Astrocyte (in vitro differentiated cells and primary cell): ENCODE results near the gene ARHGAP26. TPM values are rescaled to one million over a fixed set of nuclear protein-coding genes. Genes with fewer than 3 reads are reported as not detected.

Source experiments
- DNase-seq: peaks from one replicate; pipeline ENCODE4 v3.0.0-alpha.2; 2010; ENCODE audit warnings: low read depth
- FAIRE-seq: peaks from 2 replicates; lab custom pipeline; 2011; peaks lifted over from hg19 to GRCh38; lab: Jason Lieb, UNC
- H2AFZ ChIP-seq: 2 replicates; pipeline ENCODE4 v1.6.0; 2012; ENCODE audit warnings: low read depth, low read length, inconsistent platforms
- H3K27ac ChIP-seq: 2 replicates; pipeline ENCODE4 v1.5.1; 2011; ENCODE audit warnings: low read depth, low read length, inconsistent platforms
- H3K27me3 ChIP-seq: 2 replicates; pipeline ENCODE4 v1.6.0; 2011; ENCODE audit warnings: low read length, inconsistent platforms; ENCODE audit not compliant: insufficient read depth
- H3K36me3 ChIP-seq: 2 replicates; pipeline ENCODE4 v1.5.1; 2011; ENCODE audit warnings: low read length, inconsistent platforms; ENCODE audit not compliant: insufficient read depth
- H3K4me1 ChIP-seq: 2 replicates; pipeline ENCODE4 v1.5.1; 2011; ENCODE audit warnings: low read length, inconsistent platforms; ENCODE audit not compliant: insufficient read depth
- H3K4me2 ChIP-seq: 2 replicates; pipeline ENCODE4 v1.6.0; 2012; ENCODE audit warnings: low read length, inconsistent platforms
- H3K4me3 ChIP-seq: 2 replicates; pipeline ENCODE4 v1.5.1; 2011; ENCODE audit warnings: low read depth, mild to moderate bottlenecking, low read length, inconsistent platforms; ENCODE audit not compliant: insufficient read depth
- H3K79me2 ChIP-seq: 2 replicates; pipeline ENCODE4 v1.6.0; 2012; ENCODE audit warnings: mild to moderate bottlenecking, low read length, inconsistent platforms; ENCODE audit not compliant: insufficient read depth
- H3K9ac ChIP-seq: 2 replicates; pipeline ENCODE4 v1.6.0; 2012; ENCODE audit warnings: mild to moderate bottlenecking, low read length, inconsistent platforms
- H3K9me3 ChIP-seq: 2 replicates; pipeline ENCODE4 v1.5.1; 2012; ENCODE audit warnings: low read depth, mild to moderate bottlenecking, low read length, inconsistent platforms; ENCODE audit not compliant: insufficient read depth
- H4K20me1 ChIP-seq: 2 replicates; pipeline ENCODE4 v1.6.0; 2012; ENCODE audit warnings: low read length, inconsistent platforms; ENCODE audit not compliant: insufficient read depth
- H3K27ac Mint-ChIP-seq: one replicate; pipeline ENCODE4 v1.8.0; 2021; ENCODE audit warnings: mild to moderate bottlenecking, mixed read lengths; ENCODE audit not compliant: unreplicated experiment
- H3K27me3 Mint-ChIP-seq: one replicate; pipeline ENCODE4 v1.8.0; 2021; ENCODE audit warnings: low read depth, mixed read lengths; ENCODE audit not compliant: unreplicated experiment
- H3K36me3 Mint-ChIP-seq: one replicate; pipeline ENCODE4 v1.8.0; 2021; ENCODE audit warnings: low read depth, mixed read lengths; ENCODE audit not compliant: unreplicated experiment
- H3K4me1 Mint-ChIP-seq: one replicate; pipeline ENCODE4 v1.8.0; 2021; ENCODE audit warnings: low read depth, mixed read lengths; ENCODE audit not compliant: unreplicated experiment
- H3K4me3 Mint-ChIP-seq: one replicate; pipeline ENCODE4 v1.8.0; 2021; ENCODE audit warnings: mild to moderate bottlenecking, moderate library complexity, mixed read lengths; ENCODE audit not compliant: unreplicated experiment
- H3K9me3 Mint-ChIP-seq: one replicate; pipeline ENCODE4 v1.8.0; 2021; ENCODE audit warnings: mild to moderate bottlenecking, mixed read lengths; ENCODE audit not compliant: unreplicated experiment
- EZH2 ChIP-seq: IDR thresholded peaks from 2 replicates; pipeline ENCODE4 v1.6.1; 2012; ENCODE audit warnings: mild to moderate bottlenecking, low read length, inconsistent platforms; ENCODE audit not compliant: insufficient read depth
- total RNA-seq: library from RNA; stranded (reverse); gene quantifications from 2 replicates; pipeline ENCODE4 v1.2.1, GENCODE V29; 2021
- TF ChIP-seq, protein P1 (sequence below): IDR thresholded peaks from 2 replicates; pipeline ENCODE4 v1.5.1; 2011; ENCODE audit warnings: low read depth, mild to moderate bottlenecking, inconsistent platforms, low read length, moderate library complexity; ENCODE audit not compliant: insufficient read depth

ARHGAP26 gene
- total RNA-seq, 1 donor from 2014 or later = 5.6 TPM

DNA sequence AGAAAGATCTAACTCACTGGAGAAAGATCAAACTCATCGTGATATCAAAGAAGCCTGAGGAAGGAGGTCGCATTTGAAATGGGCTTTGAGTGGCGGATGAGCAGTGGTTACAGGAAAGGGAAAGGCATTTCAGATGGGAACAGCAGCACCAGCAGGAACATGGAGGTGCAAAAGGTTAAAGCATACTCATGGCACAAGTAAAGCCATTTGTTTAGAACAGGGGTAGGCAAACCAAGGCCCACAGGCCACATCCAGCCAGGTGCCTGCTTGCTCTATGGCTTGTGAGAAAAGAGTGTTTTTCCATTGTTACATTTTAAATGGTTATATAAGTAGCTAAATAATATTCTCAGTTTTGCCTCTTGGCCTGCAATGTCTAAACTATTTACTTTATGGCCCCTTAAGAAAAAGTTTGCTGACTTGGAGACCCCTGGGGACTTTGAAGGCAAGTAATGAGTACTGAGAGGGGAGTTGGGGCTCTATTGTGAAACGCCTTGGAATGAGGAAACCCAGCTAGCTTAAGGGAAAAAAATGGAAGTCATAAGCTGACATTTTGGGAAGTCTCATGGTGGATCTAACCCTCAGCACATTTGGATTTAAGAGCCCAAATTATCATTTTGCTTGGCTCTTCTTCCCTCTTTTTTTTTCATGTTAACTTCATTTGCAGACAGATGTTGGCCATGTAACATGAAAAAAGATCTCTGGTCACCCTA is 422.2 kb downstream of the ARHGAP26 start:
- H3K79me2 ChIP-seq = no peaks in the 10 kb centered on the region
- no peak overlapping the region for H3K4me3 Mint-ChIP-seq
- no peak overlapping the region for H2AFZ ChIP-seq
- H4K20me1 ChIP-seq = no peaks in the 10 kb centered on the region
- H3K9me3 ChIP-seq = no peaks in the 10 kb centered on the region
- TF ChIP-seq, protein P1, sequence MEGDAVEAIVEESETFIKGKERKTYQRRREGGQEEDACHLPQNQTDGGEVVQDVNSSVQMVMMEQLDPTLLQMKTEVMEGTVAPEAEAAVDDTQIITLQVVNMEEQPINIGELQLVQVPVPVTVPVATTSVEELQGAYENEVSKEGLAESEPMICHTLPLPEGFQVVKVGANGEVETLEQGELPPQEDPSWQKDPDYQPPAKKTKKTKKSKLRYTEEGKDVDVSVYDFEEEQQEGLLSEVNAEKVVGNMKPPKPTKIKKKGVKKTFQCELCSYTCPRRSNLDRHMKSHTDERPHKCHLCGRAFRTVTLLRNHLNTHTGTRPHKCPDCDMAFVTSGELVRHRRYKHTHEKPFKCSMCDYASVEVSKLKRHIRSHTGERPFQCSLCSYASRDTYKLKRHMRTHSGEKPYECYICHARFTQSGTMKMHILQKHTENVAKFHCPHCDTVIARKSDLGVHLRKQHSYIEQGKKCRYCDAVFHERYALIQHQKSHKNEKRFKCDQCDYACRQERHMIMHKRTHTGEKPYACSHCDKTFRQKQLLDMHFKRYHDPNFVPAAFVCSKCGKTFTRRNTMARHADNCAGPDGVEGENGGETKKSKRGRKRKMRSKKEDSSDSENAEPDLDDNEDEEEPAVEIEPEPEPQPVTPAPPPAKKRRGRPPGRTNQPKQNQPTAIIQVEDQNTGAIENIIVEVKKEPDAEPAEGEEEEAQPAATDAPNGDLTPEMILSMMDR = no peak
- no peak for TF ChIP-seq EZH2
- no peak overlapping the region for H3K4me3 ChIP-seq
- H3K27ac ChIP-seq = no peak overlapping the region
- no peaks in the 10 kb centered on the region for H3K36me3 Mint-ChIP-seq
- no peaks in the 10 kb centered on the region for H3K27me3 Mint-ChIP-seq
- no peak overlapping the region for H3K4me2 ChIP-seq
- H3K27me3 ChIP-seq = no peaks in the 10 kb centered on the region
- no peak overlapping the region for H3K27ac Mint-ChIP-seq
- DNase-seq = no peak
- no peaks in the 10 kb centered on the region for H3K36me3 ChIP-seq
- H3K9me3 Mint-ChIP-seq = peaks cover under 1% of the 10 kb centered on the region
- no peak overlapping the region for H3K9ac ChIP-seq
- peaks cover 2% of the 10 kb centered on the region for H3K4me1 Mint-ChIP-seq
- peak; percentile 5 for FAIRE-seq
- H3K4me1 ChIP-seq = no peaks in the 10 kb centered on the region

DNA sequence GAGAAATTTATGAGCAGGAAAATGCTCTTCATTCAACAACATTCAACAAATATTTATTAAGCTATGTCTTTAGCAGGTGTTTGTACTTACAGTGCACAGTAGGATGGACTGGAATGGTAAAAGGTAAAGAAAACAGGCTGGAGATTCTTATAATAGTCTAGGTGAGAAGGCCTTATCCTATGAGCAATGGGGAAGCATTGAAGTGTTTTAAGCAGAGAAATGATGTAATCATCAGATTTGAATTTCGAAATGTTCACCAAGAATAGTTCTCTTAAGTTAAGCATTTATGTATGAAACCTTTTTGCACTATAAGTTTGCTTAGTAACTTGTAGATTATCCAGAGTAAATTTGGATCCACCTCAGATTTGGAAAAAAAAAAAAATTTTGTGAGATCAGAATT is 424.0 kb downstream of the ARHGAP26 start:
- H2AFZ ChIP-seq = no peak overlapping the region
- no peak overlapping the region for H3K4me3 ChIP-seq
- H3K36me3 ChIP-seq = no peaks in the 10 kb centered on the region
- H3K27me3 Mint-ChIP-seq = no peaks in the 10 kb centered on the region
- no peak for DNase-seq
- H3K27ac Mint-ChIP-seq = no peak overlapping the region
- no peak for TF ChIP-seq EZH2
- TF ChIP-seq, protein P1 = no peak
- peaks cover 4% of the 10 kb centered on the region for H3K4me1 Mint-ChIP-seq
- H3K79me2 ChIP-seq = no peaks in the 10 kb centered on the region
- peaks cover 7% of the 10 kb centered on the region for H3K9me3 Mint-ChIP-seq
- H3K4me1 ChIP-seq = no peaks in the 10 kb centered on the region
- no peaks in the 10 kb centered on the region for H3K36me3 Mint-ChIP-seq
- H3K9me3 ChIP-seq = no peaks in the 10 kb centered on the region
- no peaks in the 10 kb centered on the region for H4K20me1 ChIP-seq
- no peak overlapping the region for H3K9ac ChIP-seq
- H3K27me3 ChIP-seq = no peaks in the 10 kb centered on the region
- H3K4me3 Mint-ChIP-seq = no peak overlapping the region
- no peak overlapping the region for H3K27ac ChIP-seq
- no peak for FAIRE-seq
- H3K4me2 ChIP-seq = no peak overlapping the region

DNA sequence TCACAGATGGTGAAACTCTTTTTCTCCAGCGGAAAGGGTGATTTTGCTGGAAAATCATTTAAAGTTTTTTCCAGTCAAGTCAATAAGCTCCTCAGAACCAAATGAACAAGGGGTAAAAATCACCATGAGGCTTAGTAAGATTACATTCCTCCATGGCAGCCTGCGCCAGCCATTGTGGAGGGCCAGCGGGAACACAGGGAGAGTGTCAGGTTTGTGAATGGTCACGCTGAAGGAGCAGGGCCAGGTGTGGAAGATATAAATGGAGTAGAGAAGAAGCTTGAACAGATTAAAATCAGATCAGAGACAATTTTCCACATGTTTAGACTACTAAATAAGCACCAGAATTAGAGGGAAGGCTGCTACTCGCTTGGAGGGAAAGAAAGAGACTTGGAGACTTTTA is 424.5 kb downstream of the ARHGAP26 start:
- H3K27me3 Mint-ChIP-seq = no peaks in the 10 kb centered on the region

More for the DNA sequence above, 424.5 kb downstream of the ARHGAP26 start:
- Mint-ChIP-seq H3K4me3 (no peak overlapping the region), H3K36me3 (no peaks in the 10 kb centered on the region), H3K4me1 (peaks cover 4% of the 10 kb centered on the region), H3K27ac (no peak overlapping the region), H3K9me3 (peaks cover 7% of the 10 kb centered on the region)
- no peak overlapping the region for H3K4me2 ChIP-seq
- H3K9ac ChIP-seq = no peak overlapping the region
- H3K79me2 ChIP-seq = no peaks in the 10 kb centered on the region
- DNase-seq = no peak
- no peaks in the 10 kb centered on the region for H4K20me1 ChIP-seq
- no peak overlapping the region for H3K27ac ChIP-seq
- H2AFZ ChIP-seq = no peak overlapping the region
- H3K4me1 ChIP-seq = no peaks in the 10 kb centered on the region
- TF ChIP-seq, protein P1 = no peak
- no peak for TF ChIP-seq EZH2
- no peaks in the 10 kb centered on the region for H3K27me3 ChIP-seq
- no peak overlapping the region for H3K4me3 ChIP-seq
- H3K9me3 ChIP-seq = no peaks in the 10 kb centered on the region
- H3K36me3 ChIP-seq = no peaks in the 10 kb centered on the region
- no peak for FAIRE-seq
